GM12878 (cell line): Measurements from ENCODE around the gene YEATS2. TPM values are rescaled to one million over a fixed set of nuclear protein-coding genes. Genes with fewer than 3 reads are reported as not detected.

ENCODE experiments used
- BRCA1 ChIP-seq: IDR thresholded peaks from 2 replicates; pipeline ENCODE4 v1.6.1; 2011; ENCODE audit warnings: low read depth, low read length, improper control_type of control experiment
- CREB1 ChIP-seq: IDR thresholded peaks from 2 replicates; pipeline ENCODE4 v1.6.1; 2012; ENCODE audit warnings: low read depth, mild to moderate bottlenecking, inconsistent platforms
- CUX1 ChIP-seq: IDR thresholded peaks from 2 replicates; pipeline ENCODE4 v1.6.1; 2012; ENCODE audit warnings: improper control_type of control experiment, low read depth, low read length; ENCODE audit not compliant: insufficient replicate concordance
- IKZF1 ChIP-seq: fragments of 450-650 bp; conservative IDR thresholded peaks from 2 replicates; pipeline ENCODE4 v1.6.1; 2017; ENCODE audit warnings: antibody characterized with exemption, mild to moderate bottlenecking
- MLLT1 ChIP-seq: fragments of 450-650 bp; IDR thresholded peaks from 2 replicates; pipeline ENCODE4 v1.6.1; 2016; ENCODE audit warnings: mild to moderate bottlenecking
- MTA2 ChIP-seq: fragments of 450-650 bp; IDR thresholded peaks from 2 replicates; pipeline ENCODE4 v1.6.1; 2016; ENCODE audit warnings: low read depth, mild to moderate bottlenecking, moderate library complexity
- NKRF ChIP-seq: fragments of 450-650 bp; conservative IDR thresholded peaks from 2 replicates; pipeline ENCODE4 v1.6.1; 2017; ENCODE audit warnings: mild to moderate bottlenecking, moderate library complexity
- RELB ChIP-seq: fragments of 450-650 bp; IDR thresholded peaks from 2 replicates; pipeline ENCODE4 v1.6.1; 2017; ENCODE audit warnings: low read depth, mild to moderate bottlenecking, moderate library complexity
- SMAD1 ChIP-seq: fragments of 450-650 bp; IDR thresholded peaks from 2 replicates; pipeline ENCODE4 v1.6.1; 2018; ENCODE audit warnings: mild to moderate bottlenecking, low read depth; ENCODE audit not compliant: partially characterized antibody
- TBL1XR1 ChIP-seq: IDR thresholded peaks from 2 replicates; pipeline ENCODE4 v1.6.1; 2012; ENCODE audit warnings: low read depth, low read length, improper control_type of control experiment
- TCF7 ChIP-seq: IDR thresholded peaks from 2 replicates; pipeline ENCODE4 v1.6.1; 2014; ENCODE audit warnings: antibody characterized with exemption, borderline replicate concordance
- YY1 ChIP-seq: IDR thresholded peaks from 2 replicates; pipeline ENCODE4 v1.6.1; 2011; ENCODE audit warnings: low read depth, mild to moderate bottlenecking, low read length
- ZBTB40 ChIP-seq: fragments of 450-650 bp; IDR thresholded peaks from 2 replicates; pipeline ENCODE4 v1.6.1; 2016; ENCODE audit warnings: mild to moderate bottlenecking, moderate library complexity, borderline replicate concordance
- ZSCAN29 ChIP-seq: fragments of 450-650 bp; IDR thresholded peaks from 2 replicates; pipeline ENCODE4 v1.6.1; 2017; ENCODE audit warnings: mild to moderate bottlenecking, moderate library complexity
- polyA plus RNA-seq, 11 experiments: library from polyadenylated mRNA; depleted of rRNA in 4 of 11; unstranded in 6 of 11; stranded (reverse) in 5 of 11; fragments of >200 nt; fragmentation: Nextera tagmentation in 4 of 11; fragmentation: Illumina TruSeq in 1 of 11; extraction: Ambion mirVana in 4 of 11; extraction: Trizol in 1 of 11; gene quantifications; 1 replicate in 1 of 11; 2 replicates in 10 of 11; pipeline versions ENCODE4 v1.2.1 to v1.2.3, GENCODE V29; 2011 to 2016; ENCODE audit warnings: inconsistent platforms in 2 of 11, missing spikeins in 2 of 11, low read depth in 1 of 11
- total RNA-seq, 4 experiments: library from RNA; depleted of rRNA in 3 of 4; stranded (reverse); fragments of >200 nt in 3 of 4; fragmentation: Illumina TruSeq in 1 of 4; extraction: Trizol in 1 of 4; gene quantifications; 2 replicates each; pipeline versions ENCODE4 v1.2.1 to v1.2.3, GENCODE V29; 2013 to 2021

The YEATS2 gene
- total and polyA plus RNA-seq, 10 of the 15 experiments (the other 5 are each of a cell fraction or from before 2014, with no cell fraction given): 1.9 to 65.3 (median 25.8) TPM

- TF ChIP-seq NKRF: no peak
- no peak for TF ChIP-seq TCF7
- TF ChIP-seq RELB: 0 out of 2 replicates have a peak, but pooled peaks have one; percentile 23
- no peak for TF ChIP-seq CUX1
- TF ChIP-seq TBL1XR1: no peak
- no peak for TF ChIP-seq SMAD1
- no peak for TF ChIP-seq BRCA1
- peak; percentile 45; the same call in 1 of the 2 replicates for TF ChIP-seq YY1
- TF ChIP-seq IKZF1: peak; percentile 40; the same call in 1 of the 2 replicates
- TF ChIP-seq MTA2: peak; percentile 31; the same call in 1 of the 2 replicates
- no peak for TF ChIP-seq MLLT1
- no peak; the same call in 1 of the 2 replicates for TF ChIP-seq ZBTB40
- no peak for TF ChIP-seq ZSCAN29
- no peak for TF ChIP-seq CREB1
Observed at GRCh38 chr3:183699238-183699947, 1.8 kb downstream of the YEATS2 start (continued).
